HG02852 (cell line): ENCODE measurements around the gene PSKH1.

Experiments
- ATAC-seq: cut with Tn5 transposase; IDR thresholded peaks from one replicate; pipeline ENCODE4 v1.9.1; 2021; ENCODE audit warnings: mild to moderate bottlenecking, moderate library complexity; ENCODE audit not compliant: unreplicated experiment

PSKH1 gene

DNA sequence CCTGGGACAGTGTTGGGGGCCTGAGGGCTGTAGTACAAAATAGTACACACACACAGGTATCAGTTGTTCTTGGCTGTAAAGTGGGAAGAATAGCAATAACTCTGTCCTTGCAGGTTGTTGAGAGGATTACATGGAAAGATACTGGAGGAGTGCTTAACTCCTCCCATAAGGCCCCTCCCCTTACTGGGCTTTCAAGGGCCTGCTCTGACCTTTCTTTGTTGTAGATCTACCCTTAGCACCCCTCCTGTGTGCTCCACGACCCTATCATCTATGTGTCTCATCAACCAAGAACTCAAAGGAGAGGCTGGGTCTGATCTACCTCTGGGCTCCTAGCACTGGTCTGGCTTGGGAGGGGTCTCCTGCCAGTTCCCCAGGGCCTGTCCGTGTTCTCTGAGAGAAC lies 28.5 kb upstream of the PSKH1 start:
- ATAC-seq: no peak

DNA sequence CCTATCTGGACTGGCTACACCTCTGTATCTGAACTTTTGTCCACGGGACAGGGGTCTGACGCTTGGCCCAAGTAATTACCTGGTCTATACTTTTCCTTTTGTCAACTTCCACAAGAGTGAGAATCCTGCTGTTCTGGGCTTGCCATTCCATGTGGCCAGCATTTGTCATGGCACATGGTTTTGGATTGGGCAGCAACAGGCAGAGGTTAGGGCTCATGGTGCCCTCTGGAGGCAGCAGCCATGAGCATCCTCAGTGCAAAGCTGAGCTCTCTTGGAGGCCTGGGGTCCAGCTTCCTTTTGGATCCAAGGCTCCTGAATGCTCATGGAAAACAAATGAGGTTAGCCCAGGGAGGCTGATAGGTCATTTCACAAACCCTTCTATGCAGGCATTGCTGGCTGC lies 27.7 kb upstream of the PSKH1 start:
- no peak for ATAC-seq

- no peak for ATAC-seq
Observed at GRCh38 chr16:67868290-67868689, 24.8 kb upstream of the PSKH1 start.

GRCh38 chr16:67869653-67870052 lies 23.4 kb upstream of the PSKH1 start:
- ATAC-seq: no peak

DNA sequence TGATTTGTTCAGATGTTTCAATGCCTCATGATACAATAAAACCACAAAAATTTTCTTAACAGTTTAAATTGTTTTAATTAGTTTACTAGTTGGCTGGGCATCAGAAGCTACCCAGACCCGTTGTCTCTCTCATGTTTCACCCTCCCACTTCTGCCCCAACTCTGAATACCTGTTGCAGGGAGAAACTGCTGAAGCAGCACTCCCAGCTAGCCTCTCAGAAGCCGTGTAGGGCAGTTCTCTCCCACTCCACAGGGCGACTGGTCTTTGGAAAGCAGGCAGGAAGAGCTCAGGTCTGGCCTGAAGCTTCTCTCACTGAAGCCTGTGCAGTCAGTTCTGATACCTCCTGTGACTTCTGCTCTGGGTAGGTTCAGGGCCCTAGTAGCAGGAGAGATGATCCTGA lies 21.8 kb upstream of the PSKH1 start:
- ATAC-seq: no peak

GRCh38 chr16:67872131-67872630 lies 20.9 kb upstream of the PSKH1 start:
- no peak for ATAC-seq

GRCh38 chr16:67872631-67873434 lies 20.2 kb upstream of the PSKH1 start, which contains the start of gene EDC4:
Gene EDC4, plus strand, starts transcription at chr16:67873052. Its CDS starts 210 bp downstream, at chr16:67873262.
- ATAC-seq: peak; percentile 81

DNA sequence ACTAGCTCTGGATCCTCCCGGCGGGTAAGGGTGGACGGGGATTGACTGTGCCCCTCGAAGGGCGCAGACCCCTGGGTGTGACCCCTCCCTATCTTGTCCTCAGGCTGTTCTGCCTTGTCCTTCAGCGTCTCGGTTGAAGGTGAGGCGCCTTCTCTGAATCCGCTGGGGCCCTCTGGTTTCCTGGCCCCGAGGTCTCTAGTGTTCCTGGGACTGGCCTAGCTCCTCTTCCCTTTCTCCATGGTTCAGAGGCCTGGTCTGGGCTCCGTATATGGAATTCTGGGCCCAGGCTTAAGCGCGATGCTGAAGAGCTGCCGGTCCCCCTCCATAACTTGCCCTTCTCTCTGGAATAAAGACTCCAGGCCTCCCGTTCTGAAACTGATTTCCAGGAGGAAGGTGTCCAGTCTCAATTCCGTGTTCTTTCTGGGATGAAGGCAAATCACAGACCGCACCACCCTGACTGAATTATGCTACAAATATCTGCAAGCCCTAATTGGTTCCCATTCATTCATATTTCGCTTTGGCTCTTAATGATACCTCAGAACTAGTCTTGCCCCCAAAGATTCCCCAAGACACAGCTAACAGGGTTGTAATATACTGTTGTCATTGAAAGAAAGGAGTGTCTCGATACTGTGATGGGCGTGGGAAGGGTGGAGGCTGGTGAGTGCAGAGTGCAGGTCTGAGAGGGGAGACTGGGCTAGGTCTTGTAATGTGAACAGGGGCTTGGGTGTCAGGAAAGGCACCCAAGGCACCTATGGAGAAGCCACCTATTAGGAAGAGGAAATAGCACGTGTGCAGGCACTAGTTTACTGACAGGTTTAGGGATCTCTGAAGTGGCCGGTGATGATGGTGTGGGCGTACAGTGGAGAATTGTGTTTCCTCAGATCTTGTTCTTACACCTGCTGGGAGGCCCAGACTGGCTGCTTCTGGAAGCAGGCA lies 19.4 kb upstream of the PSKH1 start:
- ATAC-seq: no peak

GRCh38 chr16:67874372-67874771 lies 18.7 kb upstream of the PSKH1 start:
- ATAC-seq: no peak

- no peak for ATAC-seq
Observed at GRCh38 chr16:67877064-67877463, 16.0 kb upstream of the PSKH1 start.

DNA sequence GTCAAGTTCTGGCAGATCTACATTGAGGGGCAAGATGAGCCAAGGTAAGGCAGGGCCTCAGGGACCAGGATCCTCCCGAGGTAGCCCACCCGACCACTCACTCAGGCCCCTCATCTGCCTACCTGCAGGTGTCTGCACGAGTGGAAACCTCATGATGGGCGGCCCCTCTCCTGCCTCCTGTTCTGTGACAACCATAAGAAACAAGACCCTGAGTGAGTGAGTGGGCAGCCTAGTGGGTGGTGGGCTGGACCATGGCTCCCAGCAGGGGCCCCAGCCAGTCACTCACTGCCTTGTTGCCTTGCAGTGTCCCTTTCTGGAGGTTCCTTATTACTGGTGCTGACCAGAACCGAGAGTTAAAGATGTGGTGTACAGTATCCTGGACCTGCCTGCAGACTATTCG lies 14.8 kb upstream of the PSKH1 start:
- no peak for ATAC-seq

- ATAC-seq: no peak
Observed at GRCh38 chr16:67878846-67879245, 14.2 kb upstream of the PSKH1 start.

DNA sequence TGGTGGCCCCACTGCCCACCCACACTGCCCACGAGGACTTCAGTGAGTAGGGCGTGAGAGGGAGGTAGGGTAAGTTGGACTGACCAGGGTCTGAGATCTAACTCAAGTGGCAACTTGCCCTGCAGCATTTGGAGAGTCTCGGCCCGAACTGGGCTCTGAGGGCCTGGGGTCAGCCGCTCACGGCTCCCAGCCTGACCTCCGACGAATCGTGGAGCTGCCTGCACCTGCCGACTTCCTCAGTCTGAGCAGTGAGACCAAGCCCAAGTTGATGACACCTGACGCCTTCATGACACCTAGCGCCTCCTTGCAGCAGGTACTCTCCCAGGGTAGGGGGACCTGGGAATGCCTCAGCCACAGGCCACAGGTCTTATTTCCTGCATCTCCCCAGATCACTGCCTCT lies 13.6 kb upstream of the PSKH1 start:
- no peak for ATAC-seq

- ATAC-seq: no peak
Observed at GRCh38 chr16:67879936-67880335, 13.1 kb upstream of the PSKH1 start.

DNA sequence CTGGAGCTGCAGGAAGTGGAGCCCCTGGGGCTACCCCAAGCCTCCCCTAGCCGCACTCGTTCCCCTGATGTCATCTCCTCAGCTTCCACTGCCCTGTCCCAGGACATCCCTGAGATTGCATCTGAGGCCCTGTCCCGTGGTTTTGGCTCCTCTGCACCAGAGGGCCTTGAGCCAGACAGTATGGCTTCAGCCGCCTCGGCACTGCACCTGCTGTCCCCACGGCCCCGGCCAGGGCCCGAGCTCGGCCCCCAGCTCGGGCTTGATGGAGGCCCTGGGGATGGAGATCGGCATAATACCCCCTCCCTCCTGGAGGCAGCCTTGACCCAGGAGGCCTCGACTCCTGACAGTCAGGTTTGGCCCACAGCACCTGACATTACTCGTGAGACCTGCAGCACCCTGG lies 12.5 kb upstream of the PSKH1 start:
- no peak for ATAC-seq

DNA sequence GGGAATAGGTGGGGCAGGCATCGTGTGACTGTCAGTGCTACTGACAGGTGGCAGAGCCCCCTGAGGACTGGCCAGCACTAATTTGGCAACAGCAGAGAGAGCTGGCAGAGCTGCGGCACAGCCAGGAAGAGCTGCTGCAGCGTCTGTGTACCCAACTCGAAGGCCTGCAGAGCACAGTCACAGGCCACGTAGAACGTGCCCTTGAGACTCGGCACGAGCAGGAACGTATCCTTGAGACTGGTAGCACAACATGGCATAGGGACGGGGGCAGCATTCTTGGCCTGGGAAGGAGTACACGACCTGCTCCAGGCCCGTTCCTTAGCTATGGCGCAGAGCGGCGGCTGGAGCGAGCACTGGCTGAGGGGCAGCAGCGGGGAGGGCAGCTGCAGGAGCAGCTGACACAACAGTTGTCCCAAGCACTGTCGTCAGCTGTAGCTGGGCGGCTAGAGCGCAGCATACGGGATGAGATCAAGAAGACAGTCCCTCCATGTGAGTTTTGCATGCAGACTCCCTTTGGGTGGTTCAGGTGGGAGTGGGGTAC lies 11.4 kb upstream of the PSKH1 start:
- no peak for ATAC-seq

- ATAC-seq: no peak
Observed at GRCh38 chr16:67882374-67883145, 10.5 kb upstream of the PSKH1 start.

DNA sequence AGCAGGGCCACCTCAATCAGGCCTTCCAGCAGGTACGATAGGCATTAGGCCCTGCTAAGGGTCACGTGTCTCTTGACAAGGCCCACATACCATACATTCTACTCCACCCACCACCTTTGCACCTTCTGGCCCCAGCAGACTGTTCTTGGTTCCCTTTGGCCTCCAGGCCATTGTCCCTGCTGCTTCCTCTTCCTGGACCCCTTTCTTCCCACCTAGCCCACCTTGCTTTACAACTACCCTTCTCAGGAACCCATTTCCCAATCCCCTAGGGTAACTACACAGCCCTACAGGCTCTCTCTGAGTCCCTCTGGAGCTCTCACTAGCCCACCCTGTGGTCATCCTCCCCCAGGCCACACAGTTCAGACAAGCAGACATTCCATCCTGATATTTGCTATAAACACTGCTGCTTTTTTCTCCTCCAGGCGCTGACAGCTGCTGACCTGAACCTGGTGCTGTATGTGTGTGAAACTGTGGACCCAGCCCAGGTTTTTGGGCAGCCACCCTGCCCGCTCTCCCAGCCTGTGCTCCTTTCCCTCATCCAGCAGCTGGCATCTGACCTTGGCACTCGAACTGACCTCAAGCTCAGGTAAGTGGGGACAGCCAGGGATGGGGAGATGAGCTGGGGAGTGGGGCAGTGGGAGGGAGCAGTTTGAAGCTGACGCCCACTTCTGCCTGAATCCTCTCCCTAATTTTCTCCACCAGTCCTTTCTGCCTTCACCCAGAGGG lies 9.7 kb upstream of the PSKH1 start:
- no peak for ATAC-seq

- ATAC-seq: no peak
Observed at GRCh38 chr16:67883872-67884261, 9.2 kb upstream of the PSKH1 start.

- no peak for ATAC-seq
Observed at GRCh38 chr16:67884684-67885083, 8.4 kb upstream of the PSKH1 start, which contains the start of gene NRN1L. Gene NRN1L, plus strand, starts transcription at chr16:67884885. Its CDS starts 19 bp downstream, at chr16:67884904.
